Measurements from ENCODE around the gene HELZ. TPM values are rescaled to one million over a fixed set of nuclear protein-coding genes. Genes with fewer than 3 reads are reported as not detected.

The HELZ gene
- total and polyA plus RNA-seq, 2 experiments from 2014 or later: 23.9 to 25.4 TPM

DNA sequence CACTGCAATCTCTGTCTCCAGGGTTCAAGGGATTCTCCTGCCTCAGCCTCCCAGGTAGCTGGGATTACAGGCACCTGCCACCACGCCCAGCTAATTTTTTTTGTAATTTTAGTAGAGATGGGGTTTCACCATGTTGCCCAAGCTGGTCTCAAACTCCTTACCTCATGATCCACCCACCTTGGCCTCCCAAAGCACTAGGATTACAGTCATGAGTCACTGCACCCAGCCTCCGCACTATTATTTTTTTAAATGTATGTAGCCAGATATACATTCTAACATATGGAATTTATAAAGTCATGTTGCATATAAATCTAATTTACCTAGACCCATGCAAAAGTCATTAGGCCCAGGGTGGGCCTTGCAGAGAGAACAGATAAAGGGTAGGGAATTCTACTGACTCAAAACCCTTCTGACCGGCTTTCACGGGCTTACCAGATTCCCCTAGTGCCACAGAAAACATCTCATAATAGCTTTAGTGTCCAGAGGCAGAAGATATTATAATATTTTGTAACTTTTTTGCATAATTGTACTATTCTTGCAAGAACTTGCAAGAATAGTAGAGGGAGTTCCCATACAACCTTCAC lies 20.5 kb upstream of the HELZ start:
- in situ Hi-C loops (cut with MboI): no loop called here
- Histone ChIP-seq H3K4me1 (ENCODE audit: insufficient read depth) (no peaks in the 10 kb centered on the region), H2AFZ (no peak overlapping the region), H3K9me3 (ENCODE audit: low read depth) (no peaks in the 10 kb centered on the region), H3K9ac (no peak overlapping the region), H3K4me3 (no peak overlapping the region), H3K79me2 (ENCODE audit: insufficient read depth) (no peaks in the 10 kb centered on the region), H3K27ac (no peak overlapping the region), H3K4me2 (ENCODE audit: unreplicated experiment) (no peak overlapping the region), H3K27me3 (replicated peaks; ENCODE audit: insufficient read depth) (no peaks in the 10 kb centered on the region), H4K20me1 (ENCODE audit: insufficient read depth) (no peaks in the 10 kb centered on the region), H3F3A (ENCODE audit: insufficient read depth) (peaks cover 5% of the 10 kb centered on the region; the same call in 1 of the 2 replicates), H3K36me3 (ENCODE audit: low read depth) (no peaks in the 10 kb centered on the region), H3K9me2 (ENCODE audit: insufficient read depth) (no peaks in the 10 kb centered on the region)
- DNase-seq: no peak
- TF ChIP-seq EZH2phosphoT487 (IDR thresholded peaks at IDR 0.05; ENCODE audit: insufficient read depth, low read depth): no peak
- TF ChIP-seq EZH2 (IDR thresholded peaks at IDR 0.05; ENCODE audit: insufficient read depth, poor library complexity, severe bottlenecking): no peak
- 89% methylated on average over 4 of the region's 4 CpGs for WGBS, 2 experiments (ENCODE audit: low coverage in 1 of 2, low lambda C conversion rate in 2 of 2, missing lambda C conversion rate in 2 of 2)

DNA sequence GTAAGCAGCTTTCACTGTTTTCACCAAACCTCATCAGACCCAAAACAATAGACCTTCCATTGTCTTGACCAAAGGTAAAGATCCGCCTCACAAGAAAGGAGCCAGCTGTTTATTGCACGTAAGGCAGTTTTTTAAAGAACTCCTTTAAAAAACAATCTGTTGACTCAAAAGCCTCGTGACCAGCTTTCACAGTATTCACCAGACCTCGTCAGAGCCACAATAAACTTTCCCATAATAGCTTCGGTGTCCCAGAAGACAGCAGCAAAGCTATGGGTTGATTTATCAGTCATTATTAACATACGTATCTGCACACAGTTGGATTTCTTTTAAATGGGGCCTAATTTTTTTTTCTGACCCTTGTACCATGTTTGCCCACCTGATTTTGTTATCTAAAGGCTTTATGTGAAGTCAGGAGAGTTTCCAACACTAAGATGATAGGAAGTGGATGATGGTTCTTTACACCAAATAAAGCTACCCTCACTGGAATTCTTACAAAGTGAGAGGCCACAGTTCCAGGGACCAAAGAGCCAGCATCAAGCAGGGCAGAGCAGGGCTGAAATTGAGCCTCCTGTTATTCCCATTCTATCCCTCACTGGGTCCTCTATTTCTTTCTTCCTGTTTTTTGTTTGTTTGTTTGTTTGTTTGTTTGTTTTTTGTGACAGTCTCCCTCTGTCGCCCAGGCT lies 17.6 kb upstream of the HELZ start:
- Histone ChIP-seq H3K27me3 (replicated peaks; ENCODE audit: insufficient read depth) (no peaks in the 10 kb centered on the region), H2AFZ (no peak overlapping the region), H3K4me1 (ENCODE audit: insufficient read depth) (peaks cover 5% of the 10 kb centered on the region; the same call in 1 of the 2 replicates), H3K9ac (no peak overlapping the region), H3K36me3 (ENCODE audit: low read depth) (no peaks in the 10 kb centered on the region), H3K4me3 (no peak overlapping the region), H3K79me2 (ENCODE audit: insufficient read depth) (no peaks in the 10 kb centered on the region), H3F3A (ENCODE audit: insufficient read depth) (peaks cover 13% of the 10 kb centered on the region), H3K27ac (no peak overlapping the region), H3K9me3 (ENCODE audit: low read depth) (no peaks in the 10 kb centered on the region), H4K20me1 (ENCODE audit: insufficient read depth) (no peaks in the 10 kb centered on the region), H3K4me2 (ENCODE audit: unreplicated experiment) (no peak overlapping the region), H3K9me2 (ENCODE audit: insufficient read depth) (no peaks in the 10 kb centered on the region)
- TF ChIP-seq EZH2 (IDR thresholded peaks at IDR 0.05; ENCODE audit: insufficient read depth, poor library complexity, severe bottlenecking): no peak
- TF ChIP-seq EZH2phosphoT487 (IDR thresholded peaks at IDR 0.05; ENCODE audit: insufficient read depth, low read depth): no peak
- in situ Hi-C loops (cut with MboI): no loop called here
- DNase-seq: no peak
- WGBS, 2 experiments (ENCODE audit: low coverage in 1 of 2, low lambda C conversion rate in 2 of 2, missing lambda C conversion rate in 2 of 2): 85% methylated on average over 7 of the region's 7 CpGs

DNA sequence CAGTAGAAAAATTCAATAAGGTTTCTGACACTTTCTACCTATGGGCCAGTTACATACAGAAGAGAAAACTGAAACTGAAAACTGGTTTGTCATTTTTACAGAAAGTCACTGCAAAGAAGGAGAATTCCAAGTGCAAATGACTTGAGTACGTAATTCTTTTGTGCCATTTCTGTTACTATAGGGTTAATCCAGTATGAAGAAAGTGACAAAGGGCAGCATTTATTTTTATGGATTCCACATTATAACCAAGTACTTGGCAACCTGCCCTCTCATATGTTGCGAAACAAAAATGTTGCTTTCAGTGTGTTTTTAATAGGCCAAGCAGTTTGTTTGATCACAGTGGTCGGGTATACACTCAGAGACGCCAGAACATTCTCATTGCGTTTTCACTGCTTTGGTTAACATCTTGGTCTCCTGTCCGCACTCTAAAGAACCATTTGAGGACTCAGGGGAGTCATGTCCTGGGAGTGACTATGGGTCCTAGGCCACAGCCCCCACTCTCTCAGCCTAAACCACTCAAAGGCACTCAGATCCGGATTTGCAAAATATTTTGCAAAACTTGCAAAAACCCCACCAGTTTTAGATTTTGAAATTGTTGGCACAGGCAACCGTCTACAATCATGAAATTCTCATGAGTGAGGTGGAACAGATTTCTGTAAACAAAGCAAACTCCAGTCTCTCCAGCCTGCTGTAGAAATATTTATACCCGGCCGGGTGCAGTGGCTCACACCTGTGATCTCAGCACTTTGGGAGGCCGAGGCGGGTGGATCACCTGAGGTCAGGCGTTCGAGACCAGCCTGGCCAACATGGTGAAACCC lies 15.4 kb upstream of the HELZ start:
- Histone ChIP-seq H3K9ac (peak overlapping the region; percentile 7; the same call in 1 of the 2 replicates), H3K4me1 (ENCODE audit: insufficient read depth) (peaks cover 5% of the 10 kb centered on the region; the same call in 1 of the 2 replicates), H3K36me3 (ENCODE audit: low read depth) (no peaks in the 10 kb centered on the region), H3K9me2 (ENCODE audit: insufficient read depth) (no peaks in the 10 kb centered on the region), H3K4me2 (ENCODE audit: unreplicated experiment) (peak overlapping the region; percentile 44), H3K9me3 (ENCODE audit: low read depth) (no peaks in the 10 kb centered on the region), H3K27ac (peak overlapping the region; percentile 57), H3K27me3 (replicated peaks; ENCODE audit: insufficient read depth) (no peaks in the 10 kb centered on the region), H4K20me1 (ENCODE audit: insufficient read depth) (no peaks in the 10 kb centered on the region), H3K4me3 (peak overlapping the region; percentile 4), H2AFZ (peak overlapping the region; percentile 59), H3F3A (ENCODE audit: insufficient read depth) (peaks cover 13% of the 10 kb centered on the region), H3K79me2 (ENCODE audit: insufficient read depth) (no peaks in the 10 kb centered on the region)
- 7 to 10% methylated on average over 14 of the region's 14 CpGs for WGBS, 2 experiments (ENCODE audit: low coverage in 1 of 2, low lambda C conversion rate in 2 of 2, missing lambda C conversion rate in 2 of 2)
- TF ChIP-seq EZH2phosphoT487 (IDR thresholded peaks at IDR 0.05; ENCODE audit: insufficient read depth, low read depth) (no peak), EZH2 (IDR thresholded peaks at IDR 0.05; ENCODE audit: insufficient read depth, poor library complexity, severe bottlenecking) (no peak)
- DNase-seq: peak; percentile 74
- in situ Hi-C loops (cut with MboI): no loop called here

DNA sequence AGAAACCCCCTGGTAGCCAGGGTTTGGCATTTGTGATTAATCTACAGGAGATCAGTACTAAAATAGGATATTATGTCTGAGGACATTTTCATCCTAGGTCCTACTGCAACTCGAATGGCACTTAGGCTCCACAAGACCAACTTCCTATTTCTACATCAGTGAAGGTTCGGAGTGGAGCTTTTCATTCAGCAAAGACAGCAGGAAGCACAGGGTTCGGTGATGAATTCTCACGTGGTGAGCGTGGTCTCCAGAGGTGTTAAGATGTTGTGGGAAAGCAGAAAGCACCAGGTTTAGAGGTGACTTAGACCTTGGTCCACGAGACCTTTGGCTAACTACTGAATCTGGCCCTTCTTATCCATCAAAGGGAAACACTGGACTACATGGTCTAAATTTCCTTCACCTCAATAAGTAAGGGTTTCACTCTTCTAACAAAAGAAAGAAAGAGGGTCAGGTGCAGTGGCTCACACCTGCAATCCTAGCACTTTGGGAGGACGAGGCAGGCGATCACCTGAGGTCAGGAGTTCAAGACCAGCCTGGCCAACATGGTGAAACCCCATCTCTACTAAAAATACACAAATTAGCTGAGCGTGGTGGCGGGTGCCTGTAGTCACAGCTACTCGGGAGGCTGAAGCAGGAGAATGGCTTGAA lies 13.9 kb upstream of the HELZ start:
- Histone ChIP-seq H3K9ac (no peak overlapping the region), H2AFZ (no peak overlapping the region), H3K27me3 (replicated peaks; ENCODE audit: insufficient read depth) (no peaks in the 10 kb centered on the region), H3K4me3 (no peak overlapping the region), H3K4me1 (ENCODE audit: insufficient read depth) (peaks cover 6% of the 10 kb centered on the region; the same call in 1 of the 2 replicates), H3K4me2 (ENCODE audit: unreplicated experiment) (no peak overlapping the region), H3K36me3 (ENCODE audit: low read depth) (no peaks in the 10 kb centered on the region), H3K9me3 (ENCODE audit: low read depth) (no peaks in the 10 kb centered on the region), H3K9me2 (ENCODE audit: insufficient read depth) (no peaks in the 10 kb centered on the region), H3K79me2 (ENCODE audit: insufficient read depth) (no peaks in the 10 kb centered on the region), H3F3A (ENCODE audit: insufficient read depth) (peaks cover 13% of the 10 kb centered on the region), H3K27ac (no peak overlapping the region), H4K20me1 (ENCODE audit: insufficient read depth) (no peaks in the 10 kb centered on the region)
- WGBS, 2 experiments (ENCODE audit: low coverage in 1 of 2, low lambda C conversion rate in 2 of 2, missing lambda C conversion rate in 2 of 2): 89 to 91% methylated on average over 11 of the region's 11 CpGs
- DNase-seq: no peak
- in situ Hi-C loops (cut with MboI): no loop called here
- TF ChIP-seq EZH2phosphoT487 (IDR thresholded peaks at IDR 0.05; ENCODE audit: insufficient read depth, low read depth) (no peak), EZH2 (IDR thresholded peaks at IDR 0.05; ENCODE audit: insufficient read depth, poor library complexity, severe bottlenecking) (no peak)
